Upper lobe of left lung (tissue), 4 donors: ENCODE results near the gene CCNQ.

ENCODE experiments used
- POLR2A ChIP-seq, 4 donors: fragments of 450-650 bp; IDR thresholded peaks; one replicate each; pipeline ENCODE4 v1.5.1; 2016 to 2017; ENCODE audit warnings: antibody characterized with exemption in 4 of 4, mild to moderate bottlenecking in 2 of 4
- POLR2AphosphoS5 ChIP-seq, 2 donors: sonication (generic); formaldehyde crosslinking; IDR thresholded peaks; one replicate each; pipeline ENCODE4 v1.5.1; 2017; ENCODE audit warnings: antibody characterized with exemption in 2 of 2
- TF ChIP-seq, protein P1 (sequence below), 6 experiments: fragments of 450-650 bp in 4 of 6; fragments of 200-600 bp in 2 of 6; sonication (generic) in 2 of 6; IDR thresholded peaks; one replicate each; pipeline ENCODE4 v1.5.1; 2016 to 2019; ENCODE audit warnings: antibody characterized with exemption in 6 of 6

GRCh38 chrX:153576961-153577360 is 22.0 kb downstream of the CCNQ start:
- TF ChIP-seq, protein P1, sequence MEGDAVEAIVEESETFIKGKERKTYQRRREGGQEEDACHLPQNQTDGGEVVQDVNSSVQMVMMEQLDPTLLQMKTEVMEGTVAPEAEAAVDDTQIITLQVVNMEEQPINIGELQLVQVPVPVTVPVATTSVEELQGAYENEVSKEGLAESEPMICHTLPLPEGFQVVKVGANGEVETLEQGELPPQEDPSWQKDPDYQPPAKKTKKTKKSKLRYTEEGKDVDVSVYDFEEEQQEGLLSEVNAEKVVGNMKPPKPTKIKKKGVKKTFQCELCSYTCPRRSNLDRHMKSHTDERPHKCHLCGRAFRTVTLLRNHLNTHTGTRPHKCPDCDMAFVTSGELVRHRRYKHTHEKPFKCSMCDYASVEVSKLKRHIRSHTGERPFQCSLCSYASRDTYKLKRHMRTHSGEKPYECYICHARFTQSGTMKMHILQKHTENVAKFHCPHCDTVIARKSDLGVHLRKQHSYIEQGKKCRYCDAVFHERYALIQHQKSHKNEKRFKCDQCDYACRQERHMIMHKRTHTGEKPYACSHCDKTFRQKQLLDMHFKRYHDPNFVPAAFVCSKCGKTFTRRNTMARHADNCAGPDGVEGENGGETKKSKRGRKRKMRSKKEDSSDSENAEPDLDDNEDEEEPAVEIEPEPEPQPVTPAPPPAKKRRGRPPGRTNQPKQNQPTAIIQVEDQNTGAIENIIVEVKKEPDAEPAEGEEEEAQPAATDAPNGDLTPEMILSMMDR (IDR thresholded peaks at IDR 0.05): no peak
- TF ChIP-seq POLR2AphosphoS5 (IDR thresholded peaks at IDR 0.05): no peak
- no peak for TF ChIP-seq POLR2A (IDR thresholded peaks at IDR 0.05)
